ENCODE data around the gene ADGRD2. TPM values are rescaled to one million over a fixed set of nuclear protein-coding genes. Genes with fewer than 3 reads are reported as not detected.

ADGRD2 gene
- total RNA-seq, 4 donors from 2014 or later, result 0.20 to 0.49 (median 0.36) TPM; not detected in 1

DNA sequence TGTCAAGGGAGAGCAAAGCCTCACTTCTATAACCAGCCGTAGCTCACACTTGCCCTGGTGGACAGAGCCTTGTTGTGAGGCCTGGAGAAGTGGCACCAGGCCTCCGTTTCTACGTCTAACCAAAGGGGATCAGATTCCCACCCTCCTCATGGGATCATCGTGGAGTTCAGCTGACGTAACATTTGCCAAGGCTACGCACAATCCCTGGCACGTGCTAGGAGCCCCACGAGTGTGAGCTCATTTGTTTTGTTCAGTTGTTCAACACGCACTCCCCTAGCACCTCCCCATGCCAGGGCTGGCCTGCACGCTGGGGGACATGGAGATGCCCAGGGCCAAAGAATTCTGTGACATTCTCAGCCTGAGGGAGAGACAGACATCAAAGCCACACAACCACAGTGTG, 23.1 kb downstream of the ADGRD2 start:
- intact Hi-C loops (cut with DNase I; ENCODE audit: low total_unique reads), result no loop called here
- no peak for DNase-seq (ENCODE audit: low spot score in 2 of 2)
- WGBS, 2 donors, result 70 to 76% methylated on average over 10 of the region's 10 CpGs
- no peak overlapping the region for H3K4me3 ChIP-seq (ENCODE audit: low read depth, poor library complexity, severe bottlenecking)
- TF ChIP-seq, protein P1, sequence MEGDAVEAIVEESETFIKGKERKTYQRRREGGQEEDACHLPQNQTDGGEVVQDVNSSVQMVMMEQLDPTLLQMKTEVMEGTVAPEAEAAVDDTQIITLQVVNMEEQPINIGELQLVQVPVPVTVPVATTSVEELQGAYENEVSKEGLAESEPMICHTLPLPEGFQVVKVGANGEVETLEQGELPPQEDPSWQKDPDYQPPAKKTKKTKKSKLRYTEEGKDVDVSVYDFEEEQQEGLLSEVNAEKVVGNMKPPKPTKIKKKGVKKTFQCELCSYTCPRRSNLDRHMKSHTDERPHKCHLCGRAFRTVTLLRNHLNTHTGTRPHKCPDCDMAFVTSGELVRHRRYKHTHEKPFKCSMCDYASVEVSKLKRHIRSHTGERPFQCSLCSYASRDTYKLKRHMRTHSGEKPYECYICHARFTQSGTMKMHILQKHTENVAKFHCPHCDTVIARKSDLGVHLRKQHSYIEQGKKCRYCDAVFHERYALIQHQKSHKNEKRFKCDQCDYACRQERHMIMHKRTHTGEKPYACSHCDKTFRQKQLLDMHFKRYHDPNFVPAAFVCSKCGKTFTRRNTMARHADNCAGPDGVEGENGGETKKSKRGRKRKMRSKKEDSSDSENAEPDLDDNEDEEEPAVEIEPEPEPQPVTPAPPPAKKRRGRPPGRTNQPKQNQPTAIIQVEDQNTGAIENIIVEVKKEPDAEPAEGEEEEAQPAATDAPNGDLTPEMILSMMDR (IDR thresholded peaks at IDR 0.05), result no peak
- no peak for TF ChIP-seq POLR2A (IDR thresholded peaks at IDR 0.05)

DNA sequence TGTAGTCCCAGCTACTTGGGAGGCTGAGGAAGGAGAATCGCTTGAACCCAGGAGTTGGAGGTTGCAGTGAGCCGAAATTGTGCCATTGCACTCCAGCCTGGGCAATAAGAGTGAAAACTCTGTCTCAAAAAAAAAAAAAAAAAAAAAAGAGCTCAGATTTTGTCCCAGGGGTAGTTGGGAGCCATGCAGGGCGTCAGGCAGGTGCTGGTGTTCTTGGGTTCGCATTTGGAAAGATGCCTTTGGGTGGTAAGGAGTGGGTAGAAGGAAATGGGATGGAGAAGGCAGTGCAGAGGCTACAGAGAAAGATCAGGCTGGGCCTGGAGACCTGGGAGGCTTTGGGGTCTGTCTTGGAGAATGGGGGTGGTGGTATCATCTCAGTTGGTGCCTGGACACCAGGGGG, 23.9 kb downstream of the ADGRD2 start:
- H3K4me3 ChIP-seq (ENCODE audit: low read depth, poor library complexity, severe bottlenecking), result no peak overlapping the region
- 63 to 81% methylated on average over 4 of the region's 4 CpGs for WGBS, 2 donors
- DNase-seq (ENCODE audit: low spot score in 2 of 2), result no peak
- intact Hi-C loops (cut with DNase I; ENCODE audit: low total_unique reads), result no loop called here
- no peak for TF ChIP-seq POLR2A (IDR thresholded peaks at IDR 0.05)
- TF ChIP-seq, protein P1 (IDR thresholded peaks at IDR 0.05), result no peak

DNA sequence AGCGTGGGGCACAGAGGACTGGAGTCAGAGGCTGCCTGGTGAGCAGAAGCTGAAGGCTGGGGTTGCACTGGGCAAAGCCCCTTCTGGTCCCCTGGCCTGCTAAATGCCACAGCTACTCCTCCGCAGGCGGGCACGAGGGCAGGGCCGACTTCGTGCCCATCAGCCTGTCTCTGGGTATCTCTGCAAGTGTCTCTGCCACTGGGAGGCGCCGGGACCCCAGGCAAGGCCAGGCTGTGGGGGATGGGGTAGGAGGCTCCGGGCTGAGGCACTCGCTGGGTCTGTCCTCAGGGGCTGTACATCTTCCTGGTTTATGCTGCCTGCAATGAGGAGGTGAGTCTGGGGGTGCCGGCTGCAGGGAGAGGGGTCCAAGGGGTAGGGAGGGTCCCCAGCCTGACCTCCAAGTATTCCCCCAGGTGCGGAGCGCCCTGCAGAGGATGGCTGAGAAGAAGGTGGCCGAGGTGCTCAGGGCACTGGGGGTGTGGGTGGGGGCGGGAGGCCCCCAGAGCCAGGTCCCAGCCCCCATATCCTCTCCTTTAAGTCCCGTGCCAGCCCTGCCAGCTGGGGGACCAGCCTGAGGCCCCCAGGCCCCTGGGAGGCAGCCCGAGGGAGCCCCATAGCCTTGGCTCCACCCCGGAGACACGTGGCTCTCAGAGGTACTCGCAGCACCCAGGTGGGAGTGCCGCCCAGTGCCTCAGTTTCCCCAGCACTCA, 25.1 kb downstream of the ADGRD2 start:
- TF ChIP-seq, protein P1 (IDR thresholded peaks at IDR 0.05), result no peak
- no peak for TF ChIP-seq POLR2A (IDR thresholded peaks at IDR 0.05)
- no peak overlapping the region for H3K4me3 ChIP-seq (ENCODE audit: low read depth, poor library complexity, severe bottlenecking)
- intact Hi-C loops (cut with DNase I; ENCODE audit: low total_unique reads), result no loop called here
- 74 to 78% methylated on average over 17 to 20 of the region's 21 CpGs for WGBS, 2 donors
- no peak for DNase-seq (ENCODE audit: low spot score in 2 of 2)

DNA sequence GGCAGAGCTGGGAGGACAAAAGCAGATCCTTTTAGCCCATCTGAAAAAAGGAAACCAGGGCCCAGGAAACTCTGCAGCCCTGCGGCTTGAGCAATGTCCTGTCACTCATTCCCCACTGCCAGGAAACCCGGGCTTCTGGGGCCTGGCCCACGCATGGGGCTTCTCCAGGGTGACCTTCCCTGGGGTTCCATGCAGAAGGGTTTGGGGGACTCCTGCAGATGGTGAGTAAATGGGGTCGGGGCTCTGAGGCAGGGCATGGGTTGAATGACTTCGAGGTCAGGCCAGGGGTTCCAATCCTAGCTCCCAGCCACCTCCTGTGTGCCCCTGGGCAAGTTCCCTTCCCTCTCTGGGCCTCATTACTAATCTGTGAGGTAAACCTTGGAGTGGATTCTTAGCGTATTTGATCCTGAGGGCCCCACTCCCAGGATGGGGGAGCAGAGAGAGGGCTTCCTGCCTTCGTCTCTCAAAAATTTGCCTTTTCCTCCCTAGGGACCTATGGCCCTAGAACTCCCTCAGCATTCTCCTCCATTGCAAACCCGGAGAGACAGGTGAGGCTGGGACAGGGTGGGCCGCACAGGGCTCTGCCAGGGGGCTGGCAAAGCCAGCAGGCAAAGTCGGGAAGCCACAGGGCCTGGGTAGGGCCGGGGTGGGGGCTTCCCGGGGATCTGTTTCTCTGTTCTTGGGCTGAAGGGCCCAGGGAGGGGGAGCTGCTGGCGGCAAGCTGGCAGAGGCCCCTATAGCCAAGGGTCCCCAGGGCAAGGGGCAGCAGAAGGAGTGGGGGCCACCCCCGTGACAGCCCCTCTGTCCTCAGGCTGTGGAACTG, 25.8 kb downstream of the ADGRD2 start:
- intact Hi-C loops (cut with DNase I; ENCODE audit: low total_unique reads), result no loop called here
- TF ChIP-seq POLR2A (IDR thresholded peaks at IDR 0.05), result no peak
- TF ChIP-seq, protein P1 (IDR thresholded peaks at IDR 0.05), result no peak
- 61 to 64% methylated on average over 10 to 14 of the region's 14 CpGs for WGBS, 2 donors
- H3K4me3 ChIP-seq (ENCODE audit: low read depth, poor library complexity, severe bottlenecking), result no peak overlapping the region
- no peak for DNase-seq (ENCODE audit: low spot score in 2 of 2)

DNA sequence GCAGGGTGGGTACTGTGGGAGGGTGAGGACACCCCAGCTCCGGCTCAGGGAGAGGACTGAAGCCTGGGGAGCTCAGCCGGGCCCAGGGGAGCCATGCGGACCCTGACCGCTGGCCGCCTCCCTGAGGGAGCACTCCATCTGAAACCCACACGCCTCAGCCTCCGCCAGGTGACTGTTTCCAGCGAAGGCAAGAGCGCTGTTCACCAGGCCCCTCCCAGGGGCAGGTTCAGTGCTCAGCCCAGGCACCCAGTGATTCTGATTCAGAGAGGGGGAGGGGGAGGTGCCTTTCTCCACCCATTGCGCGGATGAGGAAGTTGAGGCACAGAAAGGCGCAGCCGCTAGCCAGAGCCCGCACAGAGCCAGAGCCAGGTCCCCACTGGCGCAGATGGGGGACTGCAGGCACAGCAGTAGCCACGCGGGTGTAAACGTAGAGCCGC, 27.0 kb downstream of the ADGRD2 start:
- TF ChIP-seq POLR2A (IDR thresholded peaks at IDR 0.05), result no peak
- TF ChIP-seq, protein P1 (IDR thresholded peaks at IDR 0.05), result no peak
- H3K4me3 ChIP-seq (ENCODE audit: low read depth, poor library complexity, severe bottlenecking), result no peak overlapping the region
- intact Hi-C loops (cut with DNase I; ENCODE audit: low total_unique reads), result no loop called here
- 28 to 31% methylated on average over 9 to 17 of the region's 19 CpGs for WGBS, 2 donors
- DNase-seq (ENCODE audit: low spot score in 2 of 2), result no peak

All from lower leg skin (tissue), 4 donors.